NT2/D1 (cell line): ENCODE measurements around the gene BICDL2.

Experiments
- YY1 ChIP-seq: IDR thresholded peaks from 2 replicates; pipeline ENCODE4 v1.6.1; 2011; ENCODE audit not compliant: insufficient read length, insufficient read depth
- ZNF274 ChIP-seq: IDR thresholded peaks from 2 replicates; pipeline ENCODE4 v1.6.1; 2011; ENCODE audit warnings: mild to moderate bottlenecking, low read depth, low read length

DNA sequence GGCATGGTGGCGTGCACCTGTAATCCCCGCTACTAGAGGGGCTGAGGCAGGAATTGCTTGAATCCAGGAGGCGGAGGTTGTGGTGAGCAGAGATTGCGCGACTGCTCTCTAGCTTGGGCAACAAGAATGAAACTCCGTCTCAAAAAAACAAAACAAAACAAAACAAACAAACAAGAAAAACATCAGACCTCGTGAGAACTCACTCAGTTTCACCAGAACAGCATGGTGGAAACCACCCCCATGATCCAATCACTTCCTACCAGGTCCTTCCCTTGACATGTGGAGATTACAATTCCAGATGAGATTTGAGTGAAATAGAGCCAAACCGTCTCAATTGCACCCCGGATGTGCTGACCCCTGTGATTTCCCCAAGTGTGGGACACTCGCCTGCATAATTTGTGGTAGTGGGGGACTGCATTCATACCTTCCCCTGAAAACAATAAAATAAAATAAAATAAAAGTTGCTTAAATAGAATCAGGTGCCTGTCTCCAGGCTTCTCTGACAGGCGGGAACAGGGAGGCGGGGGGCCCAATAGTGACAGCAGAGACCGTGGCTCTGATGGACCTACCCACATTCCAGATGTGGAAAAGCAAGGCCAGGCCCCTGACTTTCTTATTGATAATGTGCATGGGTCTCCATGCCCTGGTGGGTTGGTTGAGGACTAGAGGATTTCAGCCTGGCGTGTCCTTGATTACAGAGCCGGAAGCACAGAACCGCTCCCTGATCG lies 49.3 kb upstream of the BICDL2 start:
- no peak for TF ChIP-seq YY1
- no peak for TF ChIP-seq ZNF274
